MCF 10A (cell line): ENCODE results near the gene TEAD1. TPM values are rescaled to one million over a fixed set of nuclear protein-coding genes. Genes with fewer than 3 reads are reported as not detected.

Source experiments
- BruUV-seq: library from RNA; stranded (reverse); fragments of 400-500 nt; replicated peaks from 2 replicates; lab custom pipeline; 2021; lab: Mats Ljungman, UMichigan
- CTCF ChIA-PET: fragments of 300-600 bp; sonication (Branson Sonifier 250); formaldehyde crosslinking; extraction: SDS; loops from one replicate; lab custom pipeline; 2021; ENCODE audit warnings: antibody characterized with exemption, inconsistent platforms; lab: Yijun Ruan, JAX
- POLR2A ChIA-PET: fragments of 300-600, 350-650 bp; sonication (Branson Sonifier 250); formaldehyde crosslinking; extraction: SDS; loops from one replicate; lab custom pipeline; 2020; ENCODE audit warnings: antibody characterized with exemption, inconsistent platforms; lab: Yijun Ruan, JAX
- DNase-seq: peaks from one replicate; pipeline ENCODE4 v3.0.0-alpha.2; 2018; ENCODE audit not compliant: unreplicated experiment
- H3K27ac Mint-ChIP-seq: one replicate; pipeline ENCODE4 v1.8.0; 2022; ENCODE audit warnings: mild to moderate bottlenecking, low read depth, mixed read lengths; ENCODE audit not compliant: unreplicated experiment
- H3K27me3 Mint-ChIP-seq: one replicate; pipeline ENCODE4 v1.8.0; 2022; ENCODE audit warnings: mixed read lengths; ENCODE audit not compliant: insufficient read depth, unreplicated experiment
- H3K36me3 Mint-ChIP-seq: one replicate; pipeline ENCODE4 v1.8.0; 2022; ENCODE audit warnings: mild to moderate bottlenecking, moderate library complexity, mixed read lengths; ENCODE audit not compliant: insufficient read depth, unreplicated experiment
- H3K4me1 Mint-ChIP-seq: one replicate; pipeline ENCODE4 v1.8.0; 2022; ENCODE audit warnings: mixed read lengths; ENCODE audit not compliant: insufficient read depth, unreplicated experiment
- H3K4me3 Mint-ChIP-seq: one replicate; pipeline ENCODE4 v1.8.0; 2022; ENCODE audit warnings: mild to moderate bottlenecking, moderate library complexity, mixed read lengths; ENCODE audit not compliant: unreplicated experiment
- H3K9me3 Mint-ChIP-seq: one replicate; pipeline ENCODE4 v1.8.0; 2022; ENCODE audit warnings: mixed read lengths; ENCODE audit not compliant: unreplicated experiment
- intact Hi-C: fragments of 100-400 bp; cut with micrococcal nuclease; formaldehyde crosslinking; loops from 2 replicates; pipeline ENCODE4 v1.14.1; 2022
- total RNA-seq: library from RNA; stranded (reverse); gene quantifications from 2 replicates; pipeline ENCODE4 v1.2.3, GENCODE V29; 2022
- TF ChIP-seq, protein P1 (sequence below): fragments of 200-600 bp; IDR thresholded peaks from one replicate; pipeline ENCODE4 v1.8.0; 2022; ENCODE audit warnings: antibody characterized with exemption, mild to moderate bottlenecking; ENCODE audit not compliant: unreplicated experiment

TEAD1 gene
- total RNA-seq, 1 experiment from 2014 or later: 123 TPM

DNA sequence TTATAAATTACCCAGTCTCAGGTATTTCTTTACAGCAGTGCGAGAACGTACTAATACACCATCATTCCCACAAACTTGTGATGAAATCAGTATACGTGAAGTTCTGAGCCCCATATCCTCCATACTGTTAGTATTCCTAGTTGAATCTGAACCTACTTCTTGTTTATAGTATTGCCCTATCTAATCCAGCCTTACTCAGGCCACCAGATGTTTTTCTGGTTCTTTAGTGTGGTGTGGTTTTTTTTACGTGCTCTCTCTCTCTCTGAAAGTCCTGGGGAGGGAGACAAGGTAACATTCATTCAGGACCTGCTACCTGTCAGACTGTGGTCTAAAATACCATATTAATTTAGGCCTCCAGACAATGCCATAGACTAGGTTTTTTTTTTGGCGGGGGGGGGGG lies 47.6 kb upstream of the TEAD1 start:
- intact Hi-C loops: no loop called here

DNA sequence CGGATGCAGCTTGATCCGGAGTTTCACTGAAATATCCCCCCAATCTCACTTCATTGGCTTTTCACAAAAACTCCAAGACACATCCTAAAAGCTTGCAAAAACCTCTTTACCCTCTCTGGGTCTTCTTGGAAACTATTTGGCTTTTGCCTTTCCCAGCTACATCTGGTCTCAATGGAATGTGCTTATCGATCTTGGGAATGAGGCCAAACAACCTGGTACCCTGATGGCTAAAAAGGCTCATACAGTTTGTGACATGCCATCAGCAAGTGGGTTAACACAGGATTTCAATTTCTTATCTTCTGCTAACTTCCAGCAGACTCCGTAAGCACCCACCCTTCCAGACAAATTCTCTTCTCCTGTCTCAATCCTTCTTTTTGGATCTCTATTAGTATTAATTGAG lies 45.9 kb upstream of the TEAD1 start:
- H3K27me3 Mint-ChIP-seq: no peaks in the 10 kb centered on the region
- ChIA-PET POLR2A (no interaction called here), CTCF (no interaction called here)
- no TSS peak for BruUV-seq
- intact Hi-C loops: no loop called here
- no peaks in the 10 kb centered on the region for H3K36me3 Mint-ChIP-seq
- H3K9me3 Mint-ChIP-seq: peaks cover 13% of the 10 kb centered on the region
- H3K4me1 Mint-ChIP-seq: no peaks in the 10 kb centered on the region
- TF ChIP-seq, protein P1, sequence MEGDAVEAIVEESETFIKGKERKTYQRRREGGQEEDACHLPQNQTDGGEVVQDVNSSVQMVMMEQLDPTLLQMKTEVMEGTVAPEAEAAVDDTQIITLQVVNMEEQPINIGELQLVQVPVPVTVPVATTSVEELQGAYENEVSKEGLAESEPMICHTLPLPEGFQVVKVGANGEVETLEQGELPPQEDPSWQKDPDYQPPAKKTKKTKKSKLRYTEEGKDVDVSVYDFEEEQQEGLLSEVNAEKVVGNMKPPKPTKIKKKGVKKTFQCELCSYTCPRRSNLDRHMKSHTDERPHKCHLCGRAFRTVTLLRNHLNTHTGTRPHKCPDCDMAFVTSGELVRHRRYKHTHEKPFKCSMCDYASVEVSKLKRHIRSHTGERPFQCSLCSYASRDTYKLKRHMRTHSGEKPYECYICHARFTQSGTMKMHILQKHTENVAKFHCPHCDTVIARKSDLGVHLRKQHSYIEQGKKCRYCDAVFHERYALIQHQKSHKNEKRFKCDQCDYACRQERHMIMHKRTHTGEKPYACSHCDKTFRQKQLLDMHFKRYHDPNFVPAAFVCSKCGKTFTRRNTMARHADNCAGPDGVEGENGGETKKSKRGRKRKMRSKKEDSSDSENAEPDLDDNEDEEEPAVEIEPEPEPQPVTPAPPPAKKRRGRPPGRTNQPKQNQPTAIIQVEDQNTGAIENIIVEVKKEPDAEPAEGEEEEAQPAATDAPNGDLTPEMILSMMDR: no peak
- no peak overlapping the region for H3K27ac Mint-ChIP-seq
- DNase-seq: no peak
- H3K4me3 Mint-ChIP-seq: no peak overlapping the region

More for the DNA sequence above, 47.6 kb upstream of the TEAD1 start:
- TF ChIP-seq, protein P1: no peak
- BruUV-seq: no TSS peak
- no peak overlapping the region for H3K27ac Mint-ChIP-seq
- no peaks in the 10 kb centered on the region for H3K36me3 Mint-ChIP-seq
- POLR2A ChIA-PET: no interaction called here
- no peaks in the 10 kb centered on the region for H3K4me1 Mint-ChIP-seq
- peaks cover 17% of the 10 kb centered on the region for H3K9me3 Mint-ChIP-seq
- DNase-seq: no peak
- no peaks in the 10 kb centered on the region for H3K27me3 Mint-ChIP-seq
- CTCF ChIA-PET: no interaction called here
- H3K4me3 Mint-ChIP-seq: no peak overlapping the region

DNA sequence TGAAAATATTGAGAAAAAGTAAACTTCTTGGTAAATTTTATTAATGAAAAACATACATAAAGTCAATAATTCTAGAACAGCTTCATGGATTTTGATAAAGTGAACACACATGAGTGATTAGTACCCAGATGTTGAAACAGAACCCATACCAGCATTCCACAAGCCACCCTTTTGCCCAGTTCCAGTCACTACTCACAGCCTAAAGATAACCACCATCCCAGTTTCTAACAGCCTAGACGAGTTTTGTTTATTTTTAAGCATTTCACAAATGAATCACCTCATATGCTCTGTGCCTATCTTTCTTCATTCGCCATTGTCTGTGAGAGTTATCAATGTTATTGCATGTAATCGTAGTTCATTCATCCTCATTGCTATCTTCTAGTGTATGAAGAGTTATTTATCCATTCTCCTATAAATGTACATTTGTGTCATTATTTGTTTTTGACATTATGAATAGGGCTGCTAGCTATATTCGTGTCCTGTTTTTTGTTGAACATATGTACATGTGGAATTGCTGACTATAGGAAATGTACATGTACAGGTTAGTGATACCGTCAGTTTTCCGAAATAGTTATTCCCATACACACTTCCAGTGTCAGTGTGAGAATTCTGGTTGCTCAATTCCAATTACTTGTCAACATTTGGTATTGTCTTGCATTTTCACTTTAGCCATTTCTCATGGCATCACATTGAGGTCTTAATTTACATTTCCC lies 44.5 kb upstream of the TEAD1 start:
- intact Hi-C loops: no loop called here
- no peaks in the 10 kb centered on the region for H3K27me3 Mint-ChIP-seq
- H3K4me3 Mint-ChIP-seq: no peak overlapping the region
- CTCF ChIA-PET: interaction anchor here (0.7 kb wide), 1 partner anchor 102 kb away, joined by 3 read pairs; no protein-coding TSS in a partner anchor
- no TSS peak for BruUV-seq
- no peak overlapping the region for H3K27ac Mint-ChIP-seq
- H3K9me3 Mint-ChIP-seq: peaks cover 6% of the 10 kb centered on the region
- no peaks in the 10 kb centered on the region for H3K36me3 Mint-ChIP-seq
- no peaks in the 10 kb centered on the region for H3K4me1 Mint-ChIP-seq
- TF ChIP-seq, protein P1: no peak
- POLR2A ChIA-PET: no interaction called here
- peak; percentile 24 for DNase-seq

DNA sequence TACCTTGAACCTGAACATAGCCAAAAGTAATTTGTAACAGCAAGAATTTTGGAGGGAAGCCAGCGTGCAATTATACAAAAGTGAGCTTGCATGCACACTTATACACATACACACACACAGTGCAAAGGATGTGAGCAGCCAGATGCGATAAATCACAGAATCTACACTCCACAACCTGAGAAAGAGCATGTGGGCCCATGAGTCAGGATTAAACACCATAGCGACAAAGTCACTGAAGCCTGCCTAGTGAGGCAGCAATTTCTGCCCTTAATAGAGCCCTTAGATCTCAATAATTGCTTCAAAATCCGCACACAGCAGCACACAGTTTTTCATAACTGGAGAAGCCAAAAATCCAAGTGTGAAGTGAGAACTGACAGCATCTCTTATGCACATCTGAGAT lies 42.6 kb upstream of the TEAD1 start:
- H3K4me3 Mint-ChIP-seq: no peak overlapping the region
- H3K27ac Mint-ChIP-seq: no peak overlapping the region
- peaks cover under 1% of the 10 kb centered on the region for H3K9me3 Mint-ChIP-seq
- ChIA-PET CTCF (no interaction called here), POLR2A (no interaction called here)
- no TSS peak for BruUV-seq
- TF ChIP-seq, protein P1: no peak
- intact Hi-C loops: no loop called here
- no peaks in the 10 kb centered on the region for H3K4me1 Mint-ChIP-seq
- no peak for DNase-seq
- no peaks in the 10 kb centered on the region for H3K27me3 Mint-ChIP-seq
- H3K36me3 Mint-ChIP-seq: no peaks in the 10 kb centered on the region
